H9 (cell line): ENCODE measurements around the gene SLC4A11. TPM values are rescaled to one million over a fixed set of nuclear protein-coding genes. Genes with fewer than 3 reads are reported as not detected.

Experiments used
- DNase-seq: peaks from one replicate; pipeline ENCODE4 v3.0.0-alpha.2; 2017
- H2AFZ ChIP-seq: one replicate; pipeline ENCODE4 v1.6.1; 2013; ENCODE audit warnings: mild to moderate bottlenecking, low read length, control low read depth, moderate library complexity
- H2AK5ac ChIP-seq: 2 replicates; pipeline ENCODE4 v1.6.1; 2013; ENCODE audit warnings: low read length, control low read depth, mixed read lengths; ENCODE audit not compliant: insufficient read length
- H2BK120ac ChIP-seq: one replicate; pipeline ENCODE4 v1.6.1; 2013; ENCODE audit warnings: low read depth, mild to moderate bottlenecking, low read length, control low read depth, inconsistent platforms; ENCODE audit not compliant: poor library complexity, severe bottlenecking
- H2BK12ac ChIP-seq: 2 replicates; pipeline ENCODE4 v1.6.1; 2013; ENCODE audit warnings: low read length, control low read depth, mixed read lengths, low read depth; ENCODE audit not compliant: insufficient read length
- H2BK15ac ChIP-seq: 2 replicates; pipeline ENCODE4 v1.6.1; 2013; ENCODE audit warnings: low read depth, low read length, control low read depth
- H2BK20ac ChIP-seq: one replicate; pipeline ENCODE4 v1.6.1; 2013; ENCODE audit warnings: low read depth, mild to moderate bottlenecking, low read length, control low read depth, inconsistent platforms; ENCODE audit not compliant: poor library complexity, severe bottlenecking
- H2BK5ac ChIP-seq: 2 replicates; pipeline ENCODE4 v1.6.1; 2013; ENCODE audit warnings: low read length, control low read depth, mixed read lengths; ENCODE audit not compliant: insufficient read length
- H3K14ac ChIP-seq: 2 replicates; pipeline ENCODE4 v1.6.1; 2013; ENCODE audit warnings: low read length, control low read depth; ENCODE audit not compliant: insufficient read depth
- H3K18ac ChIP-seq: 2 replicates; pipeline ENCODE4 v1.6.1; 2013; ENCODE audit warnings: low read depth, mild to moderate bottlenecking, mixed read lengths, low read length, control low read depth; ENCODE audit not compliant: insufficient read length
- H3K23ac ChIP-seq: 2 replicates; pipeline ENCODE4 v1.6.1; 2013; ENCODE audit warnings: low read length, control low read depth, mixed read lengths, low read depth; ENCODE audit not compliant: insufficient read length
- H3K23me2 ChIP-seq: 2 replicates; pipeline ENCODE4 v1.6.1; 2013; ENCODE audit warnings: low read depth, mild to moderate bottlenecking, mixed read lengths, low read length, control low read depth; ENCODE audit not compliant: insufficient read length, poor library complexity, severe bottlenecking
- H3K27ac ChIP-seq: 2 replicates; pipeline ENCODE4 v1.5.1; 2013; ENCODE audit warnings: low read length, control low read depth, mixed read lengths, low read depth; ENCODE audit not compliant: insufficient read length
- H3K27me3 ChIP-seq: 2 replicates; pipeline ENCODE4 v1.6.1; 2013; ENCODE audit warnings: low read length, control low read depth, inconsistent platforms; ENCODE audit not compliant: insufficient read depth
- H3K4ac ChIP-seq: 2 replicates; pipeline ENCODE4 v1.6.1; 2013; ENCODE audit warnings: low read depth, mild to moderate bottlenecking, control low read depth, inconsistent platforms, low read length, moderate library complexity
- H3K4me1 ChIP-seq: 2 replicates; pipeline ENCODE4 v1.6.1; 2013; ENCODE audit warnings: low read length, control low read depth, inconsistent platforms; ENCODE audit not compliant: insufficient read depth
- H3K4me2 ChIP-seq: 2 replicates; pipeline ENCODE4 v1.6.1; 2013; ENCODE audit warnings: low read length, control low read depth, mixed read lengths; ENCODE audit not compliant: insufficient read length, insufficient read depth
- H3K56ac ChIP-seq: 2 replicates; pipeline ENCODE4 v1.6.1; 2013; ENCODE audit warnings: low read depth, mild to moderate bottlenecking, mixed read lengths, low read length, control low read depth; ENCODE audit not compliant: insufficient read length
- H3K79me1 ChIP-seq: 2 replicates; pipeline ENCODE4 v1.6.1; 2013; ENCODE audit warnings: low read depth, mild to moderate bottlenecking, moderate library complexity, low read length, control low read depth, inconsistent platforms; ENCODE audit not compliant: insufficient read depth, poor library complexity, severe bottlenecking
- H3K79me2 ChIP-seq: 2 replicates; pipeline ENCODE4 v1.6.1; 2013; ENCODE audit warnings: low read length, control low read depth, inconsistent platforms; ENCODE audit not compliant: insufficient read depth
- H3K9ac ChIP-seq: 2 replicates; pipeline ENCODE4 v1.6.1; 2013; ENCODE audit warnings: low read length, control low read depth, mixed read lengths; ENCODE audit not compliant: insufficient read length; ENCODE audit errors: extremely low read depth
- H3K9me3 ChIP-seq: one replicate; pipeline ENCODE4 v1.6.1; 2013; ENCODE audit warnings: low read depth, low read length, inconsistent platforms; ENCODE audit not compliant: control insufficient read depth
- H3T11ph ChIP-seq: one replicate; pipeline ENCODE4 v1.6.1; 2013; ENCODE audit warnings: mild to moderate bottlenecking, low read length, control low read depth, inconsistent platforms
- H4K20me1 ChIP-seq: one replicate; pipeline ENCODE4 v1.6.1; 2013; ENCODE audit not compliant: control insufficient read depth, insufficient read length, insufficient read depth
- H4K5ac ChIP-seq: 2 replicates; pipeline ENCODE4 v1.6.1; 2013; ENCODE audit warnings: low read depth, mild to moderate bottlenecking, mixed read lengths, low read length, control low read depth; ENCODE audit not compliant: insufficient read length
- H4K8ac ChIP-seq: replicated peaks from 2 replicates; pipeline ENCODE4 v1.6.1; 2013; ENCODE audit warnings: low read length, control low read depth, mixed read lengths, low read depth; ENCODE audit not compliant: insufficient read length
- H4K91ac ChIP-seq: 2 replicates; pipeline ENCODE4 v1.6.1; 2013; ENCODE audit warnings: low read depth, mild to moderate bottlenecking, moderate library complexity, mixed read lengths, low read length, control low read depth; ENCODE audit not compliant: insufficient read length
- H3K27ac Mint-ChIP-seq, 3 experiments: 2 replicates in 2 of 3; 3 replicates in 1 of 3; pipeline ENCODE4 v1.8.0; 2020 to 2021; ENCODE audit warnings: mixed read lengths in 3 of 3, mild to moderate bottlenecking in 1 of 3, moderate library complexity in 1 of 3
- H3K27me3 Mint-ChIP-seq: 2 replicates; pipeline ENCODE4 v1.8.0; 2021; ENCODE audit warnings: low read depth, mild to moderate bottlenecking, moderate library complexity, mixed read lengths
- H3K36me3 Mint-ChIP-seq, 3 experiments: 2 replicates in 2 of 3; 3 replicates in 1 of 3; pipeline ENCODE4 v1.8.0; 2020 to 2021; ENCODE audit warnings: low read depth in 3 of 3, mixed read lengths in 3 of 3; ENCODE audit not compliant: insufficient read depth in 1 of 3
- H3K4me1 Mint-ChIP-seq, 2 experiments: 2 replicates each; pipeline ENCODE4 v1.8.0; 2020; ENCODE audit warnings: mixed read lengths in 2 of 2
- H3K4me3 Mint-ChIP-seq, 2 experiments: 2 replicates in 1 of 2; 3 replicates in 1 of 2; pipeline ENCODE4 v1.8.0; 2020 to 2021; ENCODE audit warnings: mild to moderate bottlenecking in 2 of 2, mixed read lengths in 2 of 2, moderate library complexity in 1 of 2
- H3K9me3 Mint-ChIP-seq, 2 experiments: 2 replicates in 1 of 2; 3 replicates in 1 of 2; pipeline ENCODE4 v1.8.0; 2020; ENCODE audit warnings: mild to moderate bottlenecking in 2 of 2, mixed read lengths in 2 of 2, moderate library complexity in 1 of 2
- CTCF ChIP-seq: fragments of 200-600 bp; sonication (generic); conservative IDR thresholded peaks from 3 replicates; pipeline ENCODE4 v1.8.0; 2021; ENCODE audit warnings: antibody characterized with exemption, mild to moderate bottlenecking
- WGBS: extraction: QIAGEN DNeasy Blood & Tissue Kit; methylation state at CpG from one replicate; pipeline ENCODE4 v1.1.7; 2013; ENCODE audit warnings: missing lambda C conversion rate, low lambda C conversion rate, mixed read lengths; ENCODE audit not compliant: insufficient read length; ENCODE audit errors: extremely low coverage; 5-methylcytosine and 5-hydroxymethylcytosine counted together
- total RNA-seq: library from RNA; stranded (reverse); gene quantifications from 2 replicates; pipeline ENCODE4 v1.2.1, GENCODE V29; 2021

SLC4A11 gene
- total RNA-seq, 1 experiment from 2014 or later = 29.4 TPM

DNA sequence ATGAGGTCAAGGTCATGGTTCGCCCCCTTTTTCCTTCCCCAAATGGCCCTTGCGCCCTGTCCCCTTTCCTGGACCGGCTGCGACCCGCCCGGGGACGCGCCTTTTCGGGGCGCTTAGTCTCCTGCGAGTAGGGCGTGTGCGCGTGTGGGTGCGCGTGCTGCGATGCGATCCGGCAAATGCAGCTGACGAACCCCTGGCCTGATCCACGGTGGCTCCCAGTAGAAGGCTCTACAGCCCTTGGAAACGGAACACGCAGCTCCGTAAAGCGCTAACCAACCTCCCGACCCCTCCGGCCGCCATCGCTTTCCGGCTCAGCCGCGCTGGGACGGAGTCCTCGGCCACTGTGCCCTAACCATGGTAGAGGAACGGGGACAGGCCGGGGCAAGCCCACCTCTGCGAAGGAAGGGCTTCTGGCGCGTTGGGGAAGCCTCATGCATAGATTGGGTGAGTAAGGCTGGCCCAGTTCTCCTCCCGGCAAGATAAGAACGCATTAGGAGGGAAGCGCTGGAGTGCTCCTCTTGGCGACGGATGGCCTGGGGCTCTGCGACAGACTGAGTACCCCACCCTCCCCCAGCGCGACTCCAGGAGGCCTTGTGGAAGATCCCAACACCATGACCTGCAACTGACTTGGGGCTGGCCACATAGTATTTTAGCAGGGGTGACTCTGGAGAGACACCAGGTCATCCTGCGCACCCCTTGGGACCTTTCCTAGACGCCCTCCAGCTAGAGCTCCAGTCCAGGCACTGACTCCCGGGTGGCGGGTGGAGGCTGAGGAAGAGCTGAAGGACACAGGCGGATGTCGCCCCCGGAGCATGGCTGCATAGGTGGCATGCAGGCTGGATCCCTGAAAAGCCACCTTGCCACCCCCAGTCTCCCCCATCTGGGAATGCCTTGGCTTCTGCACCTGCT is 1.1 kb upstream of the SLC4A11 start:
- no peak overlapping the region for H3K27ac Mint-ChIP-seq
- H3K27me3 Mint-ChIP-seq = peaks cover 67% of the 10 kb centered on the region
- Histone ChIP-seq H4K91ac (no peak overlapping the region), H2AK5ac (no peak overlapping the region), H3K9ac (peak overlapping the region; percentile 1), H4K20me1 (no peaks in the 10 kb centered on the region), H2BK20ac (no peak overlapping the region), H3K79me2 (no peaks in the 10 kb centered on the region), H3T11ph (no peak overlapping the region), H2BK15ac (no peak overlapping the region), H3K4me2 (peak overlapping the region; percentile 52), H3K23me2 (peaks cover 18% of the 10 kb centered on the region), H2BK5ac (no peak overlapping the region), H3K79me1 (no peaks in the 10 kb centered on the region), H3K14ac (peak overlapping the region; percentile 33; the same call in 1 of the 2 replicates), H4K8ac (no peak overlapping the region), H4K5ac (no peak overlapping the region), H3K9me3 (no peaks in the 10 kb centered on the region), H3K18ac (no peak overlapping the region), H3K4ac (no peak overlapping the region), H2BK120ac (no peak overlapping the region), H2BK12ac (no peak overlapping the region), H3K27ac (no peak overlapping the region), H3K4me1 (no peaks in the 10 kb centered on the region; the same call in 1 of the 2 replicates), H3K27me3 (peaks cover 18% of the 10 kb centered on the region; the same call in 1 of the 2 replicates), H2AFZ (no peak overlapping the region), H3K56ac (no peak overlapping the region), H3K23ac (no peak overlapping the region)
- H3K36me3 Mint-ChIP-seq = peaks cover 0 to 5% (median 4%) of the 10 kb centered on the region in 3 experiments; a peak in 1 of 7 replicates
- TF ChIP-seq CTCF = no peak
- no CpG with 5 or more reads among the region's 54 CpGs for WGBS
- peaks cover 16 to 27% of the 10 kb centered on the region in 2 experiments for H3K4me1 Mint-ChIP-seq
- H3K9me3 Mint-ChIP-seq = no peaks in the 10 kb centered on the region; a peak in 1 of 5 replicates
- H3K4me3 Mint-ChIP-seq = peak overlapping the region; percentile 88 to 95
- no peak for DNase-seq
